HepG2 (cell line): ENCODE data around the gene SLC22A23.

Experiments
- ARNT ChIP-seq: fragments of 450-650 bp; IDR thresholded peaks from 2 replicates; pipeline ENCODE4 v1.6.1; 2017
- CAMTA2 ChIP-seq: sonication (generic); formaldehyde crosslinking; IDR thresholded peaks from 2 replicates; pipeline ENCODE4 v1.4.0; 2020; ENCODE audit warnings: mild to moderate bottlenecking, missing genetic modification reagents, borderline replicate concordance
- EZH2 ChIP-seq: conservative IDR thresholded peaks from 2 replicates; pipeline ENCODE4 v1.6.1; 2012; ENCODE audit warnings: mild to moderate bottlenecking, low read depth, low read length, moderate library complexity
- RAD21 ChIP-seq: fragments of 450-650 bp; formaldehyde crosslinking; IDR thresholded peaks from 2 replicates; pipeline ENCODE4 v1.5.0; 2020; ENCODE audit warnings: mild to moderate bottlenecking
- ZNF207 ChIP-seq: fragments of 450-650 bp; IDR thresholded peaks from 2 replicates; pipeline ENCODE4 v1.6.1; 2016; ENCODE audit warnings: antibody characterized with exemption, borderline replicate concordance
- ZNF232 ChIP-seq: sonication (generic); formaldehyde crosslinking; IDR thresholded peaks from 2 replicates; pipeline ENCODE4 v1.4.0; 2020; ENCODE audit warnings: missing genetic modification reagents, borderline replicate concordance
- ZNF24 ChIP-seq: fragments of 450-650 bp; IDR thresholded peaks from 2 replicates; pipeline ENCODE4 v1.6.1; 2017; ENCODE audit warnings: antibody characterized with exemption, mild to moderate bottlenecking
- ZNF747 ChIP-seq: sonication (generic); formaldehyde crosslinking; IDR thresholded peaks from 2 replicates; pipeline ENCODE4 v1.8.1; 2023; ENCODE audit warnings: missing genetic modification reagents, mild to moderate bottlenecking, borderline replicate concordance
- TF ChIP-seq, protein P1 (sequence below): sonication (generic); formaldehyde crosslinking; IDR thresholded peaks from 2 replicates; pipeline ENCODE4 v1.5.0; 2020; ENCODE audit warnings: mild to moderate bottlenecking, missing genetic modification reagents, moderate library complexity
- TF ChIP-seq, protein P2 (sequence below): sonication (generic); formaldehyde crosslinking; IDR thresholded peaks from one replicate; pipeline ENCODE4 v1.5.1; 2020; ENCODE audit warnings: mild to moderate bottlenecking, missing genetic modification reagents; ENCODE audit errors: not compliant biosample characterization
- TF ChIP-seq, protein P3 (sequence below): sonication (generic); formaldehyde crosslinking; IDR thresholded peaks from 2 replicates; pipeline ENCODE4 v1.4.0; 2020; ENCODE audit warnings: missing genetic modification reagents

DNA sequence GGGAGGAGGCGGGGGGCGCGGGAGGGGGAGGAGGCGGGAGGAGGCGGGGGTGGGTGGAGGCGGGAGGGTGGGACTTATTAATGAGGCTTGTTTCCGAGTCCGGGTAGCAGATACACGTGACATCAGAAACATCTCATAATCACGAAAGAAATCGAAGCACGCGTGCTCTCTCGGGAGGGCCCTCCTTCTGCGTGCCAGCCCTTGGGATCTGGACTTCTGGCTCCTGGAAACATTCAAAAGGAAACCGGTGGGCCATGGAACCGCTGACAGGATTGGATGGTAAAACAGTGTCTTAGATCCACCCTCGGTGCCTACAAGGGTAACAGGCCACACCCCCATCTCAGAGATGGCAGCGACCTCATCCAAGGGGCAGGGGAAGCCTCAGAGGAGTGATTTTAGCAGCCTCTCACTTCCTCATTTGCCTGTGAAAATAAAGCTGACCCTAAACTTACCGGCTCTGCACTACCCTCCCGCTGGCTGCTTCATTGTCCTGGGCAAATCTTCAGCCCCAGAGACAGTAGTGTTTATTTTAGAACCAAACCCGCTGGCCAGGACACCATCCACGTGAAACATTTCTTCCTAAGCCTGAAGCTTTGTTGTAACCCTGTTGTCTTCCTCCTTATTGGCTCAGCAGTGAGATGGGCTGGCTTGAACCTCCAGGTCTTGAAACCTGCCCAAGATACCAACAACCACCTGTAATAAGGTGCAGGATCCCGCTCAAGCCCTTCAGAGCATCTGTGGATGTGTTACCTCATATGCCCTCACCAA, 100.6 kb downstream of the SLC22A23 start:
- TF ChIP-seq ZNF207, result no peak
- TF ChIP-seq, protein P1, sequence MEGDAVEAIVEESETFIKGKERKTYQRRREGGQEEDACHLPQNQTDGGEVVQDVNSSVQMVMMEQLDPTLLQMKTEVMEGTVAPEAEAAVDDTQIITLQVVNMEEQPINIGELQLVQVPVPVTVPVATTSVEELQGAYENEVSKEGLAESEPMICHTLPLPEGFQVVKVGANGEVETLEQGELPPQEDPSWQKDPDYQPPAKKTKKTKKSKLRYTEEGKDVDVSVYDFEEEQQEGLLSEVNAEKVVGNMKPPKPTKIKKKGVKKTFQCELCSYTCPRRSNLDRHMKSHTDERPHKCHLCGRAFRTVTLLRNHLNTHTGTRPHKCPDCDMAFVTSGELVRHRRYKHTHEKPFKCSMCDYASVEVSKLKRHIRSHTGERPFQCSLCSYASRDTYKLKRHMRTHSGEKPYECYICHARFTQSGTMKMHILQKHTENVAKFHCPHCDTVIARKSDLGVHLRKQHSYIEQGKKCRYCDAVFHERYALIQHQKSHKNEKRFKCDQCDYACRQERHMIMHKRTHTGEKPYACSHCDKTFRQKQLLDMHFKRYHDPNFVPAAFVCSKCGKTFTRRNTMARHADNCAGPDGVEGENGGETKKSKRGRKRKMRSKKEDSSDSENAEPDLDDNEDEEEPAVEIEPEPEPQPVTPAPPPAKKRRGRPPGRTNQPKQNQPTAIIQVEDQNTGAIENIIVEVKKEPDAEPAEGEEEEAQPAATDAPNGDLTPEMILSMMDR (CRISPR knock-in tag), result no peak
- TF ChIP-seq, protein P2, sequence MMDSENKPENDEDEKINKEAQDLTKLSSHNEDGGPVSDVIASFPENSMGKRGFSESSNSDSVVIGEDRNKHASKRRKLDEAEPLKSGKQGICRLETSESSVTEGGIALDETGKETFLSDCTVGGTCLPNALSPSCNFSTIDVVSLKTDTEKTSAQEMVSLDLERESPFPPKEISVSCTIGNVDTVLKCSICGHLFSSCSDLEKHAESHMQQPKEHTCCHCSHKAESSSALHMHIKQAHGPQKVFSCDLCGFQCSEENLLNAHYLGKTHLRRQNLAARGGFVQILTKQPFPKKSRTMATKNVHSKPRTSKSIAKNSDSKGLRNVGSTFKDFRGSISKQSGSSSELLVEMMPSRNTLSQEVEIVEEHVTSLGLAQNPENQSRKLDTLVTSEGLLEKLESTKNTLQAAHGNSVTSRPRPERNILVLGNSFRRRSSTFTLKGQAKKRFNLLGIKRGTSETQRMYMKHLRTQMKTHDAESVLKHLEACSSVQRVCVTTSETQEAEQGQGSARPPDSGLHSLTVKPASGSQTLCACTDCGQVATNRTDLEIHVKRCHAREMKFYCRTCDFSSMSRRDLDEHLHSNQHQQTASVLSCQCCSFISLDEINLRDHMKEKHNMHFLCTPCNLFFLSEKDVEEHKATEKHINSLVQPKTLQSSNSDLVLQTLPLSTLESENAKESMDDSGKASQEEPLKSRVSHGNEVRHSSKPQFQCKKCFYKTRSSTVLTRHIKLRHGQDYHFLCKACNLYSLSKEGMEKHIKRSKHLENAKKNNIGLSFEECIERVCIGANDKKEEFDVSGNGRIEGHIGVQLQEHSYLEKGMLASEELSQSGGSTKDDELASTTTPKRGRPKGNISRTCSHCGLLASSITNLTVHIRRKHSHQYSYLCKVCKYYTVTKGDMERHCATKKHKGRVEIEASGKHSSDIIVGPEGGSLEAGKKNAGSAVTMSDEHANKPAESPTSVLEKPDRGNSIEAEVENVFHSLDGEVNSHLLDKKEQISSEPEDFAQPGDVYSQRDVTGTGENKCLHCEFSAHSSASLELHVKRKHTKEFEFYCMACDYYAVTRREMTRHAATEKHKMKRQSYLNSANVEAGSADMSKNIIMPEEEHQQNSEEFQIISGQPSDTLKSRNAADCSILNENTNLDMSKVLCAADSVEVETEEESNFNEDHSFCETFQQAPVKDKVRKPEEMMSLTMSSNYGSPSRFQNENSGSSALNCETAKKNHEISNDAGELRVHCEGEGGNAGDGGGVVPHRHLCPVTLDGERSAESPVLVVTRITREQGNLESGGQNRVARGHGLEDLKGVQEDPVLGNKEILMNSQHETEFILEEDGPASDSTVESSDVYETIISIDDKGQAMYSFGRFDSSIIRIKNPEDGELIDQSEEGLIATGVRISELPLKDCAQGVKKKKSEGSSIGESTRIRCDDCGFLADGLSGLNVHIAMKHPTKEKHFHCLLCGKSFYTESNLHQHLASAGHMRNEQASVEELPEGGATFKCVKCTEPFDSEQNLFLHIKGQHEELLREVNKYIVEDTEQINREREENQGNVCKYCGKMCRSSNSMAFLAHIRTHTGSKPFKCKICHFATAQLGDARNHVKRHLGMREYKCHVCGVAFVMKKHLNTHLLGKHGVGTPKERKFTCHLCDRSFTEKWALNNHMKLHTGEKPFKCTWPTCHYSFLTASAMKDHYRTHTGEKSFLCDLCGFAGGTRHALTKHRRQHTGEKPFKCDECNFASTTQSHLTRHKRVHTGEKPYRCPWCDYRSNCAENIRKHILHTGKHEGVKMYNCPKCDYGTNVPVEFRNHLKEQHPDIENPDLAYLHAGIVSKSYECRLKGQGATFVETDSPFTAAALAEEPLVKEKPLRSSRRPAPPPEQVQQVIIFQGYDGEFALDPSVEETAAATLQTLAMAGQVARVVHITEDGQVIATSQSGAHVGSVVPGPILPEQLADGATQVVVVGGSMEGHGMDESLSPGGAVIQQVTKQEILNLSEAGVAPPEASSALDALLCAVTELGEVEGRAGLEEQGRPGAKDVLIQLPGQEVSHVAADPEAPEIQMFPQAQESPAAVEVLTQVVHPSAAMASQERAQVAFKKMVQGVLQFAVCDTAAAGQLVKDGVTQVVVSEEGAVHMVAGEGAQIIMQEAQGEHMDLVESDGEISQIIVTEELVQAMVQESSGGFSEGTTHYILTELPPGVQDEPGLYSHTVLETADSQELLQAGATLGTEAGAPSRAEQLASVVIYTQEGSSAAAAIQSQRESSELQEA, result no peak
- TF ChIP-seq ZNF24, result no peak
- TF ChIP-seq ZNF747 (CRISPR knock-in tag), result no peak
- no peak for TF ChIP-seq RAD21
- TF ChIP-seq, protein P3, sequence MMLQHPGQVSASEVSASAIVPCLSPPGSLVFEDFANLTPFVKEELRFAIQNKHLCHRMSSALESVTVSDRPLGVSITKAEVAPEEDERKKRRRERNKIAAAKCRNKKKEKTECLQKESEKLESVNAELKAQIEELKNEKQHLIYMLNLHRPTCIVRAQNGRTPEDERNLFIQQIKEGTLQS (CRISPR knock-in tag), result no peak
- TF ChIP-seq CAMTA2, result no peak
- TF ChIP-seq ZNF232, result peak; percentile 23; the same call in 1 of the 2 replicates
- TF ChIP-seq ARNT, result no peak
- no peak for TF ChIP-seq EZH2
